Type B pancreatic cell (in vitro differentiated cells): ENCODE results near the gene MAGI1. TPM values are rescaled to one million over a fixed set of nuclear protein-coding genes. Genes with fewer than 3 reads are reported as not detected.

Experiments
- DNase-seq: peaks from one replicate; pipeline ENCODE4 v3.0.0; 2021; ENCODE audit warnings: mixed read lengths; ENCODE audit not compliant: unreplicated experiment; ENCODE audit errors: extremely low spot score
- H3K27ac Mint-ChIP-seq: 2 replicates; pipeline ENCODE4 v1.8.0; 2021; ENCODE audit warnings: mild to moderate bottlenecking, mixed read lengths
- H3K27me3 Mint-ChIP-seq: 2 replicates; pipeline ENCODE4 v1.8.0; 2021; ENCODE audit warnings: mixed read lengths
- H3K36me3 Mint-ChIP-seq: 2 replicates; pipeline ENCODE4 v1.8.0; 2021; ENCODE audit warnings: mixed read lengths
- H3K4me1 Mint-ChIP-seq: one replicate; pipeline ENCODE4 v1.8.0; 2021; ENCODE audit warnings: mixed read lengths; ENCODE audit not compliant: unreplicated experiment
- H3K4me3 Mint-ChIP-seq: 2 replicates; pipeline ENCODE4 v1.8.0; 2021; ENCODE audit warnings: mild to moderate bottlenecking, mixed read lengths
- H3K9me3 Mint-ChIP-seq: 2 replicates; pipeline ENCODE4 v1.8.0; 2021; ENCODE audit warnings: mixed read lengths
- total RNA-seq: library from RNA; stranded (reverse); gene quantifications from 2 replicates; pipeline ENCODE4 v1.2.1, GENCODE V29; 2021; ENCODE audit warnings: low replicate concordance
- TF ChIP-seq, protein P1 (sequence below): fragments of 200-600 bp; sonication (generic); conservative IDR thresholded peaks from 2 replicates; pipeline ENCODE4 v1.5.0; 2021; ENCODE audit warnings: antibody characterized with exemption, mild to moderate bottlenecking

Gene MAGI1
- total RNA-seq, 1 donor from 2014 or later = 53.1 TPM

DNA sequence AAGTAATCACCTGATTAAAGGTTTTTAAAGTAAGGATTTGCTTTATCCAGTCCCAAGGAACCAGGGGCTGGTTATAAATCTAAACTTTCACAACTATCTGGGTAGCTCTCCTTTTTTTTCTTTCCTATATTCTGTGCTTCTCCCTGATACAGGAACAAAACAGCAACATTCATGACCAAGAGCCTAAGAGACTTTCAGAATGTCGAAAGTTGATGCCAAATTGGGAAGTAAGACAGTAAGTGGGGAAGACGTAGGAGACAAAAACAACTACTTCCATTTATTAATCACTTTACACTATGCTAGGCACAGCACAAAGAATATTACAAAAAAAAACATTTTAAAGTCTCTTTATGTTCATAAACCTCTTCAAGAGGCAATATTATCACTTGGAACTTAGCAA lies 211.6 kb downstream of the MAGI1 start:
- Mint-ChIP-seq H3K4me1 (peaks cover 22% of the 10 kb centered on the region), H3K27ac (no peak overlapping the region), H3K9me3 (no peaks in the 10 kb centered on the region), H3K36me3 (no peaks in the 10 kb centered on the region), H3K4me3 (no peak overlapping the region), H3K27me3 (no peaks in the 10 kb centered on the region)
- TF ChIP-seq, protein P1, sequence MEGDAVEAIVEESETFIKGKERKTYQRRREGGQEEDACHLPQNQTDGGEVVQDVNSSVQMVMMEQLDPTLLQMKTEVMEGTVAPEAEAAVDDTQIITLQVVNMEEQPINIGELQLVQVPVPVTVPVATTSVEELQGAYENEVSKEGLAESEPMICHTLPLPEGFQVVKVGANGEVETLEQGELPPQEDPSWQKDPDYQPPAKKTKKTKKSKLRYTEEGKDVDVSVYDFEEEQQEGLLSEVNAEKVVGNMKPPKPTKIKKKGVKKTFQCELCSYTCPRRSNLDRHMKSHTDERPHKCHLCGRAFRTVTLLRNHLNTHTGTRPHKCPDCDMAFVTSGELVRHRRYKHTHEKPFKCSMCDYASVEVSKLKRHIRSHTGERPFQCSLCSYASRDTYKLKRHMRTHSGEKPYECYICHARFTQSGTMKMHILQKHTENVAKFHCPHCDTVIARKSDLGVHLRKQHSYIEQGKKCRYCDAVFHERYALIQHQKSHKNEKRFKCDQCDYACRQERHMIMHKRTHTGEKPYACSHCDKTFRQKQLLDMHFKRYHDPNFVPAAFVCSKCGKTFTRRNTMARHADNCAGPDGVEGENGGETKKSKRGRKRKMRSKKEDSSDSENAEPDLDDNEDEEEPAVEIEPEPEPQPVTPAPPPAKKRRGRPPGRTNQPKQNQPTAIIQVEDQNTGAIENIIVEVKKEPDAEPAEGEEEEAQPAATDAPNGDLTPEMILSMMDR = no peak
- no peak for DNase-seq

DNA sequence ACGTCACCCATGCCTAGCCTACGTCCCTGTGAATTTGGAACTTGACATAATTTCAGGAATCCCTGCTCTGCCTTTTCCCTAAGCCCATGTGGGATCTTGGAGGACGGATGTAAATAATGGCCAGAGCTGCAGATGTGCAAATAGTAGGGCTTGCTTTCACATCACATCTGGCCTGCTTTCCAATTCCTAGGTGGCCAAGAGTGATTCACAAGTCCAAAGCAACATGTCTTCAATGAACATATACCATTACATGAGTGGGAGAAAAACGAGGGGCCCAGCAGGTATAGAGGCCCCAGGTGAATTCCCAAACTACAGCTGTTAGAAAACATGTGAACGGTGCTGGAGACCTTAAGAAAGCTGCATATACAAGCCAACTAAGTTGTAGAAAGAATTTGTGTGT lies 214.6 kb downstream of the MAGI1 start:
- no peak for DNase-seq
- H3K36me3 Mint-ChIP-seq = peaks cover 7% of the 10 kb centered on the region
- H3K27ac Mint-ChIP-seq = no peak overlapping the region
- TF ChIP-seq, protein P1 = no peak
- no peaks in the 10 kb centered on the region for H3K27me3 Mint-ChIP-seq
- peaks cover 5% of the 10 kb centered on the region for H3K9me3 Mint-ChIP-seq
- H3K4me3 Mint-ChIP-seq = no peak overlapping the region
- H3K4me1 Mint-ChIP-seq = peaks cover 19% of the 10 kb centered on the region

DNA sequence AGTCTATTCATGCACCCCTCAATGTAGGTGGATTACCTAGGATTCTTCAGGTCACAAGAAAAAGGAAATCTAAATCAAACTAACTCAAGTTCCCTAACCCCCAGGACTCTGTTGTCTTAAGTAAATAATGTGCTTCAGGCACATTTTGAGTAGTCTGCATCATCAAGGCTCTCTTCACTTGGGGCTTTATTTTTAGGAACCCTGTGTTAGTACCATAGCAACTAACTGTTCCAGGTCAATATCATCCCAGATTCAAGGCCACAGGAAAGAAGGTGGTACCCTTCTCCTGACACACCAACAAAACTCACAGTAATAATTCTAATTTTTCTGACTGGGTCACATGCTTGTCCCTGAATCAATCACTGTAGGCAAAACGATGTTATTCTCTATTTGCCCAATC lies 218.1 kb downstream of the MAGI1 start:
- peaks cover 5% of the 10 kb centered on the region for H3K9me3 Mint-ChIP-seq
- no peak for DNase-seq
- no peak overlapping the region for H3K27ac Mint-ChIP-seq
- TF ChIP-seq, protein P1 = no peak
- H3K27me3 Mint-ChIP-seq = no peaks in the 10 kb centered on the region
- peaks cover 7% of the 10 kb centered on the region for H3K36me3 Mint-ChIP-seq
- peaks cover 25% of the 10 kb centered on the region for H3K4me1 Mint-ChIP-seq
- H3K4me3 Mint-ChIP-seq = no peak overlapping the region

DNA sequence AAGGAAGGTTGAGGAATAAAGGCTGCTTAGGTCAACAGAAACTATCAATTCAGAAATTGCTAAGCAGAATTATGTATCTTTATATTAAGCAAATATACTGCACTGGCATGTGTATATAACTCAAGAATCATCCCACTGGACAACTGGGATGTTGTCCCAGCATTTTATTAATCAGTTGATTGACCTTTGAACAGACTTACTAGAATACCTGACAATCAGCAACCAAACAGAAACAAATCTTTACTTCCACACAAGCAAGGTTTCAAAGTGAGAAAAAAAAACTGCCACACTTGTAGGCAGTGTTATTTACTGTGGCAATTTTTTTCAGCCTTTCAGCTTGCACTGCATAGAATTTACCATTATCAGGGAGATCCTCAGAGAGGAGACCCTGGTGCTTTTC lies 218.8 kb downstream of the MAGI1 start:
- peaks cover 5% of the 10 kb centered on the region for H3K9me3 Mint-ChIP-seq
- H3K4me3 Mint-ChIP-seq = no peak overlapping the region
- TF ChIP-seq, protein P1 = no peak
- peaks cover 7% of the 10 kb centered on the region for H3K36me3 Mint-ChIP-seq
- no peaks in the 10 kb centered on the region for H3K27me3 Mint-ChIP-seq
- H3K27ac Mint-ChIP-seq = no peak overlapping the region
- no peak for DNase-seq
- H3K4me1 Mint-ChIP-seq = peaks cover 19% of the 10 kb centered on the region

DNA sequence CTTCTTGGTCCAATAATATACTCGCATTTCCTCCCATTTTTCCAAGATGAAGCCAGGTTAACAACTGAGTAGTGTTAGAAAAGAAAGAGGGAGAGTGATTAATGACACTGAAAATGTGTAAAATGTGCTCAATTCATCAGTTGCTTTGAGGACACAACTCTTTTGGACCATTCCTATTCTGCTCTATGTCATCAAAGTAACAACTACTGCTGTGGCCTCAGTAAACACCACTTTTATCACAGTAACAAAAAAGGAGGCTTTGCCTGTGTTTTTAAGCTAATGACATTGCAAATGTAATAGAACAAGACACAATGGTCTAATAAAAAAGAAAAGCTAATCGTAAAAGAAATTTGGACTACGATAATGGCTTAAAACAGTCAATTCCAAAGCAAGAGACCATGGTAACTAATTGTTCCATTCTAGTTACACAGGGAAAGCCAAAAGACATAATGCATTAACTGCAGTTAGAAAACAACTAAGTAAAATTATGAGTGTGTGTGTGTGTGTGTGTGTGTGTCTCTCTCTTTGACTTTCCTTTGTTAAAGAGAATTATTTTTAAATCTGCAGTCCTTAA lies 221.1 kb downstream of the MAGI1 start:
- H3K27ac Mint-ChIP-seq = no peak overlapping the region
- H3K4me3 Mint-ChIP-seq = no peak overlapping the region
- TF ChIP-seq, protein P1 = no peak
- peaks cover 7% of the 10 kb centered on the region for H3K36me3 Mint-ChIP-seq
- H3K27me3 Mint-ChIP-seq = no peaks in the 10 kb centered on the region
- H3K9me3 Mint-ChIP-seq = peaks cover 5% of the 10 kb centered on the region
- H3K4me1 Mint-ChIP-seq = peaks cover 19% of the 10 kb centered on the region
- DNase-seq = no peak

DNA sequence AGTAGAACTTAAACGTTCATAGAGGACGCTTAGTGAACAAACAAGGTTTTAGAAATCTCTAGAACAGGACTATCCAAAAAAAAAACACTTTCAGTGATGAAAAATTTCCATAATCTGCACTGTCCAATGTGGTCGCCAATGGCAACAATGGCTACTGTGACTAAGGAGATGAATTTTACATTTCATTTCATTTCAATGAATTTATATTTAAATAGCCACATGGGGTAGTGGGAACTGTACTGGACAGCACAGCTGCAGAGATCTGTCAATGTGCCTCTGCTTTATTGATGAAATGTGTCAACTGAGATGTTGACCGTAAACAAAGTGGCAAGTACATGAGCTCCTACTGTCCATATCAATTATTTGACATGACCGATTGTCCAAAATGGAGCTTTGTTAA lies 222.5 kb downstream of the MAGI1 start:
- TF ChIP-seq, protein P1 = no peak
- Mint-ChIP-seq H3K4me3 (no peak overlapping the region), H3K9me3 (no peaks in the 10 kb centered on the region), H3K27ac (no peak overlapping the region), H3K36me3 (no peaks in the 10 kb centered on the region), H3K27me3 (no peaks in the 10 kb centered on the region), H3K4me1 (peaks cover 27% of the 10 kb centered on the region)
- DNase-seq = no peak
